Measurements from ENCODE around the gene CCDC167. TPM values are rescaled to one million over a fixed set of nuclear protein-coding genes. Genes with fewer than 3 reads are reported as not detected.

Gene CCDC167
- 70.5 and 72.1 TPM in 2 replicates for total RNA-seq

GRCh38 chr6:37499433-37500293 lies at the start of gene CCDC167:
Gene CCDC167, minus strand, starts transcription at chr6:37499893. Its CDS starts 30 bp downstream, at chr6:37499863.
- intact Hi-C loops (cut with micrococcal nuclease): loop anchor here (1.0 to 5.0 kb wide), 3 partner anchors 18 to 198 kb away; partner anchors contain the start of genes CMTR1 and MDGA1

- intact Hi-C loops (cut with micrococcal nuclease): no loop called here
Measured at GRCh38 chr6:37549154-37549553, 49.5 kb upstream of the CCDC167 start.

DNA sequence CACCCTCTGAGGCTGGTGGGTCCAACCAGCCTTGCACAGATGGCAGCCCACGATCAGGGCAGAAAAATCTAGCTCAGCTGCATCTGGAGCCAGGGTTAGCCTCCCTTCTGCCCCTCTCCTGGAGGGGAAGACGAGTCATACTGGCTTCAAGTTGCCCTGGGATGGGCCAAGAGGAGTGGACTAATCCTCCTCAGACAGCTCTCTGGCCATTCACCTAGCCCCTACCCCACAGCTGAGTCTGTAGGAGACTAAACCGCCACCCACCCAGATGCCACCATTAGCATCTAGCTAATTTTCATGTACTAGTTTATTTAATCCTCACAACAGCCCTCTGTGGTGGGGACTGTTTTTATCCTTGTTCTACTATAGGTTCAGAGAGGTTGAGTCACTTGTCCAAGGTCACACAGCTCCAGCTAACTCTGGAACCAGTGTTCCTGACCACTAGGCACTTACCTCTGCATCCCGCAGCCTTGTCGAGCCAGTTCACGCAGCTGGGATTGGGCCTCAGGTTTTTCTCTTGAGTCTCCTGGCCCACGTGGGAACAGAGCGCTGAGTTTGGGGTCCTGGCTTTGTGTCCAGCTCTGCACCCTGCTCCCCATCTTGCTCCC lies 48.5 kb upstream of the CCDC167 start:
- intact Hi-C loops (cut with micrococcal nuclease): no loop called here

DNA sequence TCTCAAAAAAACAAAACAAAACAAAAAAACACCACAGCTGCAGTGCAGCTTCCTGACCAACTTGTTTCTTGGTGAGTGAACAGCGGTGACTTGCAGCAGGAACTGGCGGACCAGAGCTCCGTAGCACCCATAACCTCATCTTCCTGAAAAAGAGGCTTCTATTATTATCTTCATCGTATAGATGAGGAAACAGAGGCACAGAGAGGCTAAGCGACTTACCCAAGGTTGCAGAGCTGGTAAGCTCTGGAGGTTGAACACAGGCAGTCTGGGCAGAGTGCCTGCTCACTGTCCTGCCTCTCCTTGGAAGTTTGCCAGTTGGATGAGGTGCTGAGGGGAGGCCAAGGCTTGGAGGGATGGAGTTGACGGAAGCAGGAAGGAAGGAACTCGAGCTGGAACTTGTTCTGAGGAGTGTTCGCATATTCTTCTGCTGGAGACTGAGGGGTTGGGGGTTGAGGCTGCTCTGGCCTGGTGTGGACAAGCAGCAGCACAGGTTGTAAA lies 47.9 kb upstream of the CCDC167 start:
- intact Hi-C loops (cut with micrococcal nuclease): no loop called here

DNA sequence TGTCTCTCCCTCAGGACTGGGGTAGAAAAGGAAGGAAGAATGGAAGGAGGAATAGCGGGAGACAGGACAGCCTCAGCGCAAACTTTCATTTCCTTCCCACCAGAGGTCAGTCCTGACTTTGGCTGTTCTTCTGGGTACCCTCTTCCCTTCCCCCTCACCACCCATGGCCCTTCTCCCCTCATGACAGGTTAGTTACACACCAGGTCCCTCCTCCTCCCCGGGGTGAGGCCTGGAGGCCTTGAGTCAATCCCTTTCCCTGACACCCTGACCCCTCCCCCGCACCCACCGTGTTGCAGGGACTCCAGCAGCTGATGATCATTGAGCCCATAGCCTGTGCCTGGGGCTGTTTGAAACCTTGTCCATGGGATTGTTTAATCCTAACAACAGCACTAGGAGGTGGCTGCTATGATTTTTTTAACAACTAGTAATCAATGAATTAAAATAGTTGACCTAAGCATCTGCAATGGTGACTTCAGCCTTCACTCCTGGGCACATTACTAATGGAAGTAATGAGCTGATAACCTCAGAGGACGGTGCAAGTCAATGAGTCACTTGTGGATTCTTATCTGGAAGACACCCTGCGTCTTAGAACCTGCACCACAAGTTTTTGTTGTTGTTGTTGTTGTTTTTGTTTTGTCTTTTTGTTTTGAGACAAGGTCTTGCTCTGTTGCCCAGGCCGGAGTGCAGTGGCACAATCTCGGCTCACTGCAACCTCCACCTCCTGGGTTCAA lies 46.6 kb upstream of the CCDC167 start:
- intact Hi-C loops (cut with micrococcal nuclease): no loop called here

- intact Hi-C loops (cut with micrococcal nuclease): no loop called here
Measured at GRCh38 chr6:37544530-37544929, 44.8 kb upstream of the CCDC167 start.

- intact Hi-C loops (cut with micrococcal nuclease): no loop called here
Measured at GRCh38 chr6:37543361-37543760, 43.7 kb upstream of the CCDC167 start.

DNA sequence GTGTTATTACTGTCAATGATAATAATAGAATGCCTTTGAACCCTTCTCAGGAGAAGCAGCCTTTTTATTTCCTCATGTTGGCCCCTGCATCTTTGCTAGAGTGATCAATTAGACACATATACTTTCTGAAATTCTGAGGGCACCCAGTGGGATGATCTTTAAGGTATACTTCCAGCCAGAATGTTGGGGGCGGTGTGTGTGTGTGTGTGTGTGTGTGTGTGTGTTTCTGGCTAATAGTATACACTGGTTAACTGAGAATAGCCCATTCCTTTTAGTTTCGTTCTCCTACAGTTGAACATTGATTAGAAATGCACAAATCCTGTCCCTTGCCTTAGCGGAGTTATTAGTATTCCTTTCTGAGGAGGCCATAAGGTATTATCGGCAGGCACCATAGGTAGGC lies 41.7 kb upstream of the CCDC167 start:
- intact Hi-C loops (cut with micrococcal nuclease): no loop called here

DNA sequence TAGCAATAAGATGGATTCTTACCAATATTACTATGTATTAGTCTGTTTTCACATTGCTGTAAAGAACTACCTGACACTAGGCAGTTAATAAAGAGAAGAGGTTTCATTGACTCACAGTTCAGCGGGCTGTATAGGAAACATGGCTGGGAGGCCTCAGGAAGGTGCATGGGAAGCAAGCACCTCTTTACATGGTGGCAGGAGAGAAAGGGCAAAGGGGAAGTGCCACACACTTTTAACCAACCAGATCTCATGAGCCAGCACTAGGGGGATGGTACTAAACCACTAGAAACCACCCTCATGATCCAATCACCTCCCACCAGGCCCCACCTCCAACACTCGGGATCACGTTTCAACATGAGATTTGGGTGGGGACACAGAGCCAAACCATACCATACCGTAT lies 40.7 kb upstream of the CCDC167 start:
- intact Hi-C loops (cut with micrococcal nuclease): no loop called here

DNA sequence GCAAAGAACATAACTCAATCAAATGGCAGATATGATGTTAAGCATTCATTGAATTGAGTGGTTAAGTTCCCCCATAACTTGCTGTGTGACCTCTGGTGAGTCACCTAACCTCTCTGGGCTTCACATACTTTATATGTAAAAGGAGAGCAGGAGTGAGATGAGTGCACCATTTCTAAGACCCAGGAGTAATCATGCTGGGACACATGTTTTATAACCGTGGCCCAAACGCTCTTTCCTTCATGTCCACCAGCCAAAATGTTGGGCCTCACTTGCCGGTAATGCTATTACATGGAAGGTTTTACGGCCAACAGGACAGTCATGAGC lies 40.3 kb upstream of the CCDC167 start:
- intact Hi-C loops (cut with micrococcal nuclease): no loop called here

DNA sequence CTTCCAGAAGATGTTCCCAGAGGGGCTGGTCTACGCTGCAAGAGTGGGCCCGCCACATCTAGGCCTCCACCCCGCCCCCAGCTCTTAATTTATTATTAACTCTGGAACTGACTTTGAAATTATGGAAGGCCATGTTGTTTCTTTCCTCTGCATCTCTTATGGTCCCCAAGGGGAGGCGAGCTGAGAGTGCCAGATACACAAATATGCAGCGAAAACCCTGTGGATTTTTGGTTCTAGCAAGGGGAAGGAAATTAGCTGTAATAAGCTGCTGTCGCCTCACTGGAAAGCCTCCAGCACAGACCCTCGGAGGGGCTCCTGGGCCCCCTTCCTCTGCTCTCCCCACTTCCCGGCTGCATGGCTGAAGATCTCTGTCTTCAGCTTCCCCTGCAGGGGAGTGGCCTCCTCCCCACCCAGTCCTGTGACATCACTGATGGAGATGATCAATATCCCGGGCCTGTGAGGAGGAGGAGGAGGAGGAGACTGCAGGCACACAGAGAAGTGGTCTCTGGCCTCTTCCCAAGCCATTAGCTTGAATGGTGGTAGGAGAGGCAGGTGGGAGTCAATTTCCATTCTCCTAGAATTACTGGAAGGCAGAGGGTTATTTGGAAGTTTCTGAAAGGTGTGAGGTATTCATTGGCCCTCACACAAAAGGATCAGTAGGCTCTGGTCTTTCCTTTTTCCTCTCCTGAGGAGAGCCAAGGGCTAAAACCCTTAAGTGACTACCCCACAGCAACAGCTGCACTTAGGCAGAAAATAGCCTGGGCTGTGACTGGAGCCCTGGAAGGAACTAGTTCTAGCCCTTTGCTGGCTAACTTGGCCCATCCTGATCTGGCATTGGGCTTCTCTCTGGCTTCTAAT lies 39.7 kb upstream of the CCDC167 start:
- intact Hi-C loops (cut with micrococcal nuclease): no loop called here

DNA sequence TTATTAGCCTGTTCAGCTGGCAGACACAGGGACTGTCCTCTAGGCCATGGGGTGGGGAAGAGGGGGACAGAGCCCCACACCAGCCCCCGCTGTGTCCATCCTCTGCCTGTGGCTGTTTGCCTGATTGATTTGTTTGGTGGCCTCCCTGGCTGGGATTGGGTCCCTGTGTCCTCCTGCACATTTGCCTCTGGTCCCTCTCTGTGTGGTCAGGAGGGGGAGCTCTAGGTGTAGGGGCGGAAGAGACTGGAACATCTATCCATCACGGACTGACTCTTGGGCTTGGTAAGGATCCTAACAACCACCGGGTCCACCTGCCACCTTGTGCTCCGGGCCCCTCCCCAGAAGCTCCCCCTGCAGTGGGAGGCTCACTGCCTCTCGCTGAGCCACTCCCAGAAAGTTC lies 38.4 kb upstream of the CCDC167 start:
- intact Hi-C loops (cut with micrococcal nuclease): no loop called here

GRCh38 chr6:37537548-37537947 lies 37.9 kb upstream of the CCDC167 start:
- intact Hi-C loops (cut with micrococcal nuclease): no loop called here

GRCh38 chr6:37536491-37537190 lies 36.9 kb upstream of the CCDC167 start:
- intact Hi-C loops (cut with micrococcal nuclease): no loop called here

GRCh38 chr6:37535759-37536490 lies 36.2 kb upstream of the CCDC167 start:
- intact Hi-C loops (cut with micrococcal nuclease): no loop called here

DNA sequence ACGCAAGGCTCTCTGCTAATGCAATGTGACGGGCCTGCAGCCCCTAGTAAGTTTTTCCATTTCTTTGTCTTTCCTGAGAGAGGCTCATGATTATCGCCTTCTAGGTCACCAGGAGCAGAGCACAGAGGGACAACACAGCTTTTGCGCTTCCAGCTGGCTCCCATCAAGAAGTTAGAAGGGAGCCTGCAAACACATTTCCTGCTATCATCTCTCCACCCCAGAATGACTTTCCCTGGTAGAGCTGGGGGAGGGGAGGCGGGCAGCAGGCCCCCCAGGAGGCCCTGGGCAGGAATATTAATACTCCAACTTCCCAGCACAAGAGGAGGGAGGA lies 35.7 kb upstream of the CCDC167 start:
- intact Hi-C loops (cut with micrococcal nuclease): no loop called here

DNA sequence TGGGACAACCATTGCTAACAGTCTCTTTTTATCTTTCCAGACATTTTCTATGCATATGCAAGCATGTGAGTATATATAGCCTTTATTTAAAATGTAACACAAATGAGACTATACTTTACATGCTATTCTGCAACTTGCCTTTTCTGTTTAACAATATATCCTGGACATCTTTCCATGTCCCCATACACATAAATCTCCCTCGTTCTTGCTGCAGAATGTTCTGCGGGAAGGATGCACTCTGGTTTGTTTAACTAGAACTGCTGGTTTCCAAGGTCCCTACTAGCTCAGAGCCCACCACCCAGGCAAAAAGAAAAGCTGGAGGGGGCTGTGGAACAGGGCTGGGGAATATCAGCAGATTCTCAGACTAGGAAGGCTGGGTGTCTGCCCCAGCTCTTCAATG lies 35.2 kb upstream of the CCDC167 start:
- intact Hi-C loops (cut with micrococcal nuclease): no loop called here

- intact Hi-C loops (cut with micrococcal nuclease): no loop called here
Measured at GRCh38 chr6:37532122-37532521, 32.4 kb upstream of the CCDC167 start.

GRCh38 chr6:37531437-37532036 lies 31.8 kb upstream of the CCDC167 start:
- intact Hi-C loops (cut with micrococcal nuclease): no loop called here

DNA sequence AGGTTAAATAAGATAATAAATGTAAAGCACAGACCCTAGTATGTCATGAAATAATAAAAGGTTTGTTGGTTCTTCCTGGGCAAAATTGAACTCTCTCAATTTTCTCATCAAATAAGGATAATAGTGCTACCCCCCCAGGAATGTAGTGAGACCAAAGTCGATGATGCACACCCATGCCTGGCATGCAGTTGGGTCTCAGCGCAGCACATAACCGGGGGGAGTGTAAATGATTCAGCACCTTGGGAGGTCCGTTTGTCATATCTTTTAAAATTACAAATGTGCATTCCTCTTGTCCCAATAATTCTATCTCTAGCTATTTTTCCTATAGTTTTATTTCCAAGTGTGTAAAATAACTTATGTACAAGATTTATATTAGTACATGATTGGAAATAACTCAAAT lies 31.3 kb upstream of the CCDC167 start:
- intact Hi-C loops (cut with micrococcal nuclease): no loop called here
